ENCODE results near the gene TNFRSF19. TPM values are rescaled to one million over a fixed set of nuclear protein-coding genes. Genes with fewer than 3 reads are reported as not detected.

The TNFRSF19 gene
- total RNA-seq, 1 experiment from 2014 or later: 63.4 TPM

DNA sequence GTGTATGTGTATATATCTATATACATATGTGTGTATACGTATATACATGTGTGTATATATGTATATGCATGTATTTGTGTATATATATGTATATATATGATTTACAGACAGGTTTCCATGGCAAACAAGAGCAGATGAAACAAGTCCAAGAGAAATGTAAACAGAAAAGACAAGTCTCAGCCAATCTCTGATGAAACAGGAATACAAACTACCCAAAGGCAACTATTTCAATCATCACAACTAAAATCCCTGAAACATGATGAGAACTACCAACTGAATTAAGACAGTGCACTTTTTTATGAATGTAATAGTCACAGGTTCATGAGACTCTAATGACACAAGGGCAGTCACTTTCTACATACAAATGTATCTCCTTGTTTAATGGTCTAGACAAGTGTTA is 140.2 kb downstream of the TNFRSF19 start:
- no peaks in the 10 kb centered on the region for H3K27me3 Mint-ChIP-seq (ENCODE audit: insufficient read depth, unreplicated experiment)
- Histone ChIP-seq H3K4me1 (no peaks in the 10 kb centered on the region), H3K9me3 (no peaks in the 10 kb centered on the region), H3K4me3 (ENCODE audit: low read depth, low read length) (no peak overlapping the region), H3K36me3 (ENCODE audit: control insufficient read depth, insufficient read depth, low read length) (no peaks in the 10 kb centered on the region), H3K27me3 (replicated peaks; ENCODE audit: control insufficient read depth, insufficient read depth, low read length) (no peaks in the 10 kb centered on the region)
- H3K4me1 Mint-ChIP-seq (ENCODE audit: low read depth, unreplicated experiment): peaks cover 9% of the 10 kb centered on the region
- no peaks in the 10 kb centered on the region for H3K36me3 Mint-ChIP-seq (ENCODE audit: insufficient read depth, unreplicated experiment)
- ChIA-PET CTCF (interaction anchor here (0.8 kb wide), 1 partner anchor 100 kb away, joined by 3 read pairs; no protein-coding TSS in a partner anchor), POLR2A (no interaction called here)
- BruUV-seq (replicated peaks): no TSS peak
- DNase-seq: no peak
- no peak overlapping the region for H3K4me3 Mint-ChIP-seq (ENCODE audit: unreplicated experiment)
- H3K27ac Mint-ChIP-seq (ENCODE audit: unreplicated experiment): no peak overlapping the region
- H3K9me3 Mint-ChIP-seq (ENCODE audit: unreplicated experiment): peaks cover 12% of the 10 kb centered on the region
- intact Hi-C loops (cut with micrococcal nuclease; ENCODE audit: unreplicated experiment): loop anchor here (1.0 kb wide), 1 partner anchor 130 kb away; no protein-coding TSS in a partner anchor
- TF ChIP-seq, protein P1, sequence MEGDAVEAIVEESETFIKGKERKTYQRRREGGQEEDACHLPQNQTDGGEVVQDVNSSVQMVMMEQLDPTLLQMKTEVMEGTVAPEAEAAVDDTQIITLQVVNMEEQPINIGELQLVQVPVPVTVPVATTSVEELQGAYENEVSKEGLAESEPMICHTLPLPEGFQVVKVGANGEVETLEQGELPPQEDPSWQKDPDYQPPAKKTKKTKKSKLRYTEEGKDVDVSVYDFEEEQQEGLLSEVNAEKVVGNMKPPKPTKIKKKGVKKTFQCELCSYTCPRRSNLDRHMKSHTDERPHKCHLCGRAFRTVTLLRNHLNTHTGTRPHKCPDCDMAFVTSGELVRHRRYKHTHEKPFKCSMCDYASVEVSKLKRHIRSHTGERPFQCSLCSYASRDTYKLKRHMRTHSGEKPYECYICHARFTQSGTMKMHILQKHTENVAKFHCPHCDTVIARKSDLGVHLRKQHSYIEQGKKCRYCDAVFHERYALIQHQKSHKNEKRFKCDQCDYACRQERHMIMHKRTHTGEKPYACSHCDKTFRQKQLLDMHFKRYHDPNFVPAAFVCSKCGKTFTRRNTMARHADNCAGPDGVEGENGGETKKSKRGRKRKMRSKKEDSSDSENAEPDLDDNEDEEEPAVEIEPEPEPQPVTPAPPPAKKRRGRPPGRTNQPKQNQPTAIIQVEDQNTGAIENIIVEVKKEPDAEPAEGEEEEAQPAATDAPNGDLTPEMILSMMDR (IDR thresholded peaks at IDR 0.05; ENCODE audit: insufficient read depth in 1 of 2, low read depth in 1 of 2, low read length in 1 of 2, severe bottlenecking in 1 of 2, unreplicated experiment in 1 of 2): no peak

DNA sequence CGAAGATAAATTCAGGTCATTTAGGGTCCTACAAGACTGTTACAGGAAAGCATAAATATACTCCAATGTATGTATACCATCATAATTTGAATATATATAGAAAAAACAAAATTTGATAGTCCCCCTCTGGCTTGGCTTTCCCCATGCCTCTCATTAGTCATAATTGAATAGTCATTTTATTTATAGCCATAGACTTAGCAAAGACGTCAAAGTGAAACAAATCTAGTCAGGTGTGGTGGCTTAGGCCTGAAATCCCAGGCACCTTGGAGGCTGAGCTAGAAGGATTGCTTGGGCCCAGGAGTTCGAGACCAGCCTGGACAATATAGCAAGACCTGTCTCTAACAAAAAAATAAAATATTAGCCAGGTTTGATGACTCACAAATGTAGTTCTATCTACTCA is 141.1 kb downstream of the TNFRSF19 start:
- H3K36me3 Mint-ChIP-seq (ENCODE audit: insufficient read depth, unreplicated experiment): no peaks in the 10 kb centered on the region
- Histone ChIP-seq H3K9me3 (no peaks in the 10 kb centered on the region), H3K4me1 (no peaks in the 10 kb centered on the region), H3K27me3 (replicated peaks; ENCODE audit: control insufficient read depth, insufficient read depth, low read length) (no peaks in the 10 kb centered on the region), H3K4me3 (ENCODE audit: low read depth, low read length) (no peak overlapping the region), H3K36me3 (ENCODE audit: control insufficient read depth, insufficient read depth, low read length) (no peaks in the 10 kb centered on the region)
- H3K27me3 Mint-ChIP-seq (ENCODE audit: insufficient read depth, unreplicated experiment): no peaks in the 10 kb centered on the region
- CTCF ChIA-PET: no interaction called here
- intact Hi-C loops (cut with micrococcal nuclease; ENCODE audit: unreplicated experiment): no loop called here
- no TSS peak for BruUV-seq (replicated peaks)
- no peak overlapping the region for H3K27ac Mint-ChIP-seq (ENCODE audit: unreplicated experiment)
- no peaks in the 10 kb centered on the region for H3K4me1 Mint-ChIP-seq (ENCODE audit: low read depth, unreplicated experiment)
- TF ChIP-seq, protein P1 (IDR thresholded peaks at IDR 0.05; ENCODE audit: insufficient read depth in 1 of 2, low read depth in 1 of 2, low read length in 1 of 2, severe bottlenecking in 1 of 2, unreplicated experiment in 1 of 2): no peak
- peaks cover 12% of the 10 kb centered on the region for H3K9me3 Mint-ChIP-seq (ENCODE audit: unreplicated experiment)
- no peak for DNase-seq
- no peak overlapping the region for H3K4me3 Mint-ChIP-seq (ENCODE audit: unreplicated experiment)
- POLR2A ChIA-PET: no interaction called here

DNA sequence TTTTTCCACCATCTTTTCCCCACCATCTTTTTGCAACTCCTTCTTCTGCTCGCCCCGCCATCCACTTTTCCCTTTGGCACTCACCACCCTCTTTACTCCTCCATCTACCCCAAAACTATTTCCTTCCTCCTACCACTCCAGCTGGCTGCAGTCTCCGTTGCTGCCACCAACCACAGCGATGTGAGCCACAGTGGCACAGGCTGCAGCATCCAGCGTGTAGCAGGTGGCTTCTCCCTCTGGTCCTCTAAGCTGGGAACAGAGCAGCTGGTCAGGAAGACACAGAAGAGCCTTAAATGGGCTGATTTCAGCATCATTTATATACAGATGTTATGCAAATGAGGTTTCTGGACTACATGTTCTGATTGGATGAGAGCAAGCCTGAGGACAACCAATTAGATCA is 144.5 kb downstream of the TNFRSF19 start:
- no peak overlapping the region for H3K4me3 ChIP-seq (ENCODE audit: low read depth, low read length)
- H3K27ac Mint-ChIP-seq (ENCODE audit: unreplicated experiment): no peak overlapping the region
- H3K9me3 ChIP-seq: no peaks in the 10 kb centered on the region
- CTCF ChIA-PET: no interaction called here
- peaks cover 12% of the 10 kb centered on the region for H3K9me3 Mint-ChIP-seq (ENCODE audit: unreplicated experiment)
- no TSS peak for BruUV-seq (replicated peaks)
- TF ChIP-seq, protein P1 (IDR thresholded peaks at IDR 0.05; ENCODE audit: insufficient read depth in 1 of 2, low read depth in 1 of 2, low read length in 1 of 2, severe bottlenecking in 1 of 2, unreplicated experiment in 1 of 2): no peak
- peaks cover 18% of the 10 kb centered on the region for H3K4me1 Mint-ChIP-seq (ENCODE audit: low read depth, unreplicated experiment)
- peaks cover 22% of the 10 kb centered on the region for H3K4me1 ChIP-seq
- DNase-seq: no peak
- POLR2A ChIA-PET: no interaction called here
- H3K36me3 ChIP-seq (ENCODE audit: control insufficient read depth, insufficient read depth, low read length): no peaks in the 10 kb centered on the region
- H3K27me3 ChIP-seq (replicated peaks; ENCODE audit: control insufficient read depth, insufficient read depth, low read length): no peaks in the 10 kb centered on the region
- H3K36me3 Mint-ChIP-seq (ENCODE audit: insufficient read depth, unreplicated experiment): no peaks in the 10 kb centered on the region
- H3K4me3 Mint-ChIP-seq (ENCODE audit: unreplicated experiment): no peak overlapping the region
- intact Hi-C loops (cut with micrococcal nuclease; ENCODE audit: unreplicated experiment): loop anchor here (1.0 kb wide), 1 partner anchor 157 kb away; no protein-coding TSS in a partner anchor
- no peaks in the 10 kb centered on the region for H3K27me3 Mint-ChIP-seq (ENCODE audit: insufficient read depth, unreplicated experiment)
